ENCODE data around the gene LRRC8C.

The LRRC8C gene

GRCh38 chr1:89607586-89608318, 25.2 kb upstream of the LRRC8C start:
- in situ Hi-C loops (cut with MboI; ENCODE audit: low sequenced_read_pairs): no loop called here

- in situ Hi-C loops (cut with MboI; ENCODE audit: low sequenced_read_pairs): no loop called here
Observed at GRCh38 chr1:89608319-89608983, 24.5 kb upstream of the LRRC8C start.

GRCh38 chr1:89608984-89609725, 23.8 kb upstream of the LRRC8C start:
- in situ Hi-C loops (cut with MboI; ENCODE audit: low sequenced_read_pairs): no loop called here

- in situ Hi-C loops (cut with MboI; ENCODE audit: low sequenced_read_pairs): no loop called here
Observed at GRCh38 chr1:89609781-89610456, 23.0 kb upstream of the LRRC8C start.

GRCh38 chr1:89610457-89611011, 22.4 kb upstream of the LRRC8C start:
- in situ Hi-C loops (cut with MboI; ENCODE audit: low sequenced_read_pairs): no loop called here

GRCh38 chr1:89611721-89612120, 21.2 kb upstream of the LRRC8C start:
- in situ Hi-C loops (cut with MboI; ENCODE audit: low sequenced_read_pairs): no loop called here

GRCh38 chr1:89613928-89614327, 19.0 kb upstream of the LRRC8C start:
- in situ Hi-C loops (cut with MboI; ENCODE audit: low sequenced_read_pairs): no loop called here

GRCh38 chr1:89615676-89616598, 17.0 kb upstream of the LRRC8C start:
- in situ Hi-C loops (cut with MboI; ENCODE audit: low sequenced_read_pairs): no loop called here

GRCh38 chr1:89616844-89617627, 15.9 kb upstream of the LRRC8C start:
- in situ Hi-C loops (cut with MboI; ENCODE audit: low sequenced_read_pairs): no loop called here

GRCh38 chr1:89620664-89621063, 12.3 kb upstream of the LRRC8C start:
- in situ Hi-C loops (cut with MboI; ENCODE audit: low sequenced_read_pairs): no loop called here

- in situ Hi-C loops (cut with MboI; ENCODE audit: low sequenced_read_pairs): no loop called here
Observed at GRCh38 chr1:89622895-89623294, 10.0 kb upstream of the LRRC8C start.

- in situ Hi-C loops (cut with MboI; ENCODE audit: low sequenced_read_pairs): no loop called here
Observed at GRCh38 chr1:89624314-89624713, 8.6 kb upstream of the LRRC8C start.

GRCh38 chr1:89624715-89625323, 8.1 kb upstream of the LRRC8C start:
- in situ Hi-C loops (cut with MboI; ENCODE audit: low sequenced_read_pairs): loop anchor here (25.0 kb wide), 1 partner anchor 137 kb away; no protein-coding TSS in a partner anchor

GRCh38 chr1:89627596-89627962, 5.3 kb upstream of the LRRC8C start:
- in situ Hi-C loops (cut with MboI; ENCODE audit: low sequenced_read_pairs): loop anchor here (25.0 kb wide), 1 partner anchor 135 kb away; no protein-coding TSS in a partner anchor

GRCh38 chr1:89629146-89629545, 3.8 kb upstream of the LRRC8C start:
- in situ Hi-C loops (cut with MboI; ENCODE audit: low sequenced_read_pairs): loop anchor here (25.0 kb wide), 1 partner anchor 133 kb away; no protein-coding TSS in a partner anchor

GRCh38 chr1:89629600-89629999, 3.3 kb upstream of the LRRC8C start:
- in situ Hi-C loops (cut with MboI; ENCODE audit: low sequenced_read_pairs): loop anchor here (25.0 kb wide), 1 partner anchor 133 kb away; no protein-coding TSS in a partner anchor

GRCh38 chr1:89630048-89630447, 2.9 kb upstream of the LRRC8C start:
- in situ Hi-C loops (cut with MboI; ENCODE audit: low sequenced_read_pairs): loop anchor here (25.0 kb wide), 1 partner anchor 132 kb away; no protein-coding TSS in a partner anchor
